Measurements from ENCODE around the gene S100A7A. TPM values are rescaled to one million over a fixed set of nuclear protein-coding genes. Genes with fewer than 3 reads are reported as not detected.

Gene S100A7A
- total RNA-seq, 1 donor from 2014 or later: not detected

DNA sequence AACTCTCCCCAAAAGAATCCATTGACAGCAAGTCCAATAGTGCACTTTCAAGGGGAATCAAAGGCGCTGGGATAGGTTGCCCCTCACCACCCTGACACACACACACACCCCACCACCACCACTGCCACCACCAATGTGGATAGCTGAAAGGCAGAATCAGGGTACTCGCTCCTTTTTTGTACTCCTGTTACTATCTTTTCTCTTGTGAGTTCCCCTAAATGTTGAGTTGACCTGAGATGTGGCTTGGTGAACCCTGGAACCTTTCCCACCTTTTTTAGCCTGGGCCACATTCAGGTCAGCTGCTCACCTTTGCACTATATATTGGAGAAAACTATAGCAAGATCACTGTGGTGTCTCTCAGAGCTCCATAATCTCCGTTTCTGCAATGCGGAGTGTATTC lies 29.3 kb upstream of the S100A7A start:
- H3K27me3 ChIP-seq (ENCODE audit: insufficient read depth, low read length): no peaks in the 10 kb centered on the region
- H2AFZ ChIP-seq (ENCODE audit: low read depth, low read length): no peak overlapping the region
- no peak overlapping the region for H3K4me2 ChIP-seq (ENCODE audit: low read length)
- Mint-ChIP-seq H3K9me3 (ENCODE audit: unreplicated experiment) (peaks cover 1% of the 10 kb centered on the region), H3K27ac (ENCODE audit: unreplicated experiment) (no peak overlapping the region), H3K27me3 (ENCODE audit: low read depth, unreplicated experiment) (peaks cover 44% of the 10 kb centered on the region), H3K4me1 (ENCODE audit: low read depth, unreplicated experiment) (no peaks in the 10 kb centered on the region), H3K4me3 (ENCODE audit: unreplicated experiment) (no peak overlapping the region), H3K36me3 (ENCODE audit: low read depth, unreplicated experiment) (no peaks in the 10 kb centered on the region)
- TF ChIP-seq, protein P1, sequence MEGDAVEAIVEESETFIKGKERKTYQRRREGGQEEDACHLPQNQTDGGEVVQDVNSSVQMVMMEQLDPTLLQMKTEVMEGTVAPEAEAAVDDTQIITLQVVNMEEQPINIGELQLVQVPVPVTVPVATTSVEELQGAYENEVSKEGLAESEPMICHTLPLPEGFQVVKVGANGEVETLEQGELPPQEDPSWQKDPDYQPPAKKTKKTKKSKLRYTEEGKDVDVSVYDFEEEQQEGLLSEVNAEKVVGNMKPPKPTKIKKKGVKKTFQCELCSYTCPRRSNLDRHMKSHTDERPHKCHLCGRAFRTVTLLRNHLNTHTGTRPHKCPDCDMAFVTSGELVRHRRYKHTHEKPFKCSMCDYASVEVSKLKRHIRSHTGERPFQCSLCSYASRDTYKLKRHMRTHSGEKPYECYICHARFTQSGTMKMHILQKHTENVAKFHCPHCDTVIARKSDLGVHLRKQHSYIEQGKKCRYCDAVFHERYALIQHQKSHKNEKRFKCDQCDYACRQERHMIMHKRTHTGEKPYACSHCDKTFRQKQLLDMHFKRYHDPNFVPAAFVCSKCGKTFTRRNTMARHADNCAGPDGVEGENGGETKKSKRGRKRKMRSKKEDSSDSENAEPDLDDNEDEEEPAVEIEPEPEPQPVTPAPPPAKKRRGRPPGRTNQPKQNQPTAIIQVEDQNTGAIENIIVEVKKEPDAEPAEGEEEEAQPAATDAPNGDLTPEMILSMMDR (IDR thresholded peaks at IDR 0.05; ENCODE audit: insufficient read depth, low read depth, low read length): no peak
- no peak for TF ChIP-seq EZH2 (IDR thresholded peaks at IDR 0.05; ENCODE audit: insufficient read depth, low read length)
- DNase-seq (ENCODE audit: low read depth) (no peak), FAIRE-seq (no peak)
- H3K27ac ChIP-seq (ENCODE audit: low read depth, low read length): no peak overlapping the region
- H3K9ac ChIP-seq (ENCODE audit: low read length): no peak overlapping the region
- no peaks in the 10 kb centered on the region for H3K9me3 ChIP-seq (ENCODE audit: insufficient read depth, low read depth, low read length)
- no peaks in the 10 kb centered on the region for H3K79me2 ChIP-seq (ENCODE audit: insufficient read depth, low read length)
- H4K20me1 ChIP-seq (ENCODE audit: insufficient read depth, low read length): no peaks in the 10 kb centered on the region
- no peak overlapping the region for H3K4me3 ChIP-seq (ENCODE audit: insufficient read depth, low read depth, low read length)
- H3K36me3 ChIP-seq (ENCODE audit: insufficient read depth, low read length): no peaks in the 10 kb centered on the region
- no peaks in the 10 kb centered on the region for H3K4me1 ChIP-seq (ENCODE audit: insufficient read depth, low read length)

DNA sequence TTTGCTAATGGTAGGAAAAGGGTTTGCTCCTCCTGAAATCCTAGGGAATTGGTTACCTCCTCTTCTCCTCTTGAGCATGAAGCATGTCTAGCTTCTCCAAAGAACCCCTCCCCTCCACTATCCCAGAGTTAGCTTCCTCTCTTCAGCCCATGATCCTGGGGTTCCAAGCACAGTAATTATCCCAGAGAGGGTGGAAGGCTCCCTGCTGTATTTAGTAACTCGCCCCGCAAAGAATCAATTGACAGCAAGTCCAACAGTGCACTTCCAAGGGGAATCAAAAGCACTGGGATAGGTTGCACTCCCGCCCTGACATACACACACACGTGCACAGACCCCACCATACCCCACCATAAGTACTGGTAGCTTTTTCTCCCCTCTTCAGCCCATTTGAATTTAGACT lies 28.5 kb upstream of the S100A7A start:
- Mint-ChIP-seq H3K36me3 (ENCODE audit: low read depth, unreplicated experiment) (no peaks in the 10 kb centered on the region), H3K4me1 (ENCODE audit: low read depth, unreplicated experiment) (no peaks in the 10 kb centered on the region), H3K27me3 (ENCODE audit: low read depth, unreplicated experiment) (peaks cover 47% of the 10 kb centered on the region), H3K27ac (ENCODE audit: unreplicated experiment) (no peak overlapping the region), H3K4me3 (ENCODE audit: unreplicated experiment) (no peak overlapping the region), H3K9me3 (ENCODE audit: unreplicated experiment) (no peaks in the 10 kb centered on the region)
- no peaks in the 10 kb centered on the region for H3K36me3 ChIP-seq (ENCODE audit: insufficient read depth, low read length)
- H3K9me3 ChIP-seq (ENCODE audit: insufficient read depth, low read depth, low read length): no peaks in the 10 kb centered on the region
- DNase-seq (ENCODE audit: low read depth): no peak
- no peaks in the 10 kb centered on the region for H4K20me1 ChIP-seq (ENCODE audit: insufficient read depth, low read length)
- no peak overlapping the region for H2AFZ ChIP-seq (ENCODE audit: low read depth, low read length)
- H3K9ac ChIP-seq (ENCODE audit: low read length): no peak overlapping the region
- H3K27me3 ChIP-seq (ENCODE audit: insufficient read depth, low read length): no peaks in the 10 kb centered on the region
- no peaks in the 10 kb centered on the region for H3K79me2 ChIP-seq (ENCODE audit: insufficient read depth, low read length)
- no peak overlapping the region for H3K4me2 ChIP-seq (ENCODE audit: low read length)
- TF ChIP-seq EZH2 (IDR thresholded peaks at IDR 0.05; ENCODE audit: insufficient read depth, low read length): no peak
- TF ChIP-seq, protein P1 (IDR thresholded peaks at IDR 0.05; ENCODE audit: insufficient read depth, low read depth, low read length): no peak
- FAIRE-seq: no peak
- no peak overlapping the region for H3K4me3 ChIP-seq (ENCODE audit: insufficient read depth, low read depth, low read length)
- H3K27ac ChIP-seq (ENCODE audit: low read depth, low read length): no peak overlapping the region
- no peaks in the 10 kb centered on the region for H3K4me1 ChIP-seq (ENCODE audit: insufficient read depth, low read length)

DNA sequence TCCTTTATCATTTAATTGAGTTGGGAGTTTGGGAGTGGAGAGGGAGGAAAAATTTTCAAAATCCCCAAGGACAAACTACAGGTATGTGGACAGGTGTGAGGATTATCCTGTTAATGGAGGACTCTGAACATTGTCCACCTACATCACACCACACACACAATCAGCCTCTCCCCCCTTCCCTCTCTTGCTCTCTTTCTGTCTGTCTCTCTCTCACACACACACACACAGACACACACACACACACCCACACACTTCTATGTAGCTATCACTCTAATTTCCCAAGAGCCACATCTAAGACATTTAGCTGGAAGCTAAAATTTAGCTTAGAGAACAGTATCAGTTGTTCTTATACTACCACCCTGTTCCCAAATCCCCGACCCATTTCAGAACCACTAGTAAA lies 26.9 kb upstream of the S100A7A start:
- Histone ChIP-seq H3K9ac (ENCODE audit: low read length) (no peak overlapping the region), H3K79me2 (ENCODE audit: insufficient read depth, low read length) (no peaks in the 10 kb centered on the region), H3K27me3 (ENCODE audit: insufficient read depth, low read length) (no peaks in the 10 kb centered on the region), H4K20me1 (ENCODE audit: insufficient read depth, low read length) (no peaks in the 10 kb centered on the region), H3K9me3 (ENCODE audit: insufficient read depth, low read depth, low read length) (no peaks in the 10 kb centered on the region), H3K4me2 (ENCODE audit: low read length) (no peak overlapping the region), H3K27ac (ENCODE audit: low read depth, low read length) (no peak overlapping the region), H3K36me3 (ENCODE audit: insufficient read depth, low read length) (no peaks in the 10 kb centered on the region), H2AFZ (ENCODE audit: low read depth, low read length) (no peak overlapping the region), H3K4me3 (ENCODE audit: insufficient read depth, low read depth, low read length) (no peak overlapping the region), H3K4me1 (ENCODE audit: insufficient read depth, low read length) (no peaks in the 10 kb centered on the region)
- Mint-ChIP-seq H3K4me1 (ENCODE audit: low read depth, unreplicated experiment) (no peaks in the 10 kb centered on the region), H3K4me3 (ENCODE audit: unreplicated experiment) (no peak overlapping the region), H3K9me3 (ENCODE audit: unreplicated experiment) (no peaks in the 10 kb centered on the region), H3K27ac (ENCODE audit: unreplicated experiment) (no peak overlapping the region), H3K36me3 (ENCODE audit: low read depth, unreplicated experiment) (no peaks in the 10 kb centered on the region), H3K27me3 (ENCODE audit: low read depth, unreplicated experiment) (peaks cover 50% of the 10 kb centered on the region)
- no peak for DNase-seq (ENCODE audit: low read depth)
- TF ChIP-seq, protein P1 (IDR thresholded peaks at IDR 0.05; ENCODE audit: insufficient read depth, low read depth, low read length): no peak
- TF ChIP-seq EZH2 (IDR thresholded peaks at IDR 0.05; ENCODE audit: insufficient read depth, low read length): no peak
- FAIRE-seq: no peak
